ENCODE data around the gene NPAS2. TPM values are rescaled to one million over a fixed set of nuclear protein-coding genes. Genes with fewer than 3 reads are reported as not detected.

Gene NPAS2
- total RNA-seq, 1 experiment from 2014 or later, result 20.4 TPM

- no peak for ATAC-seq
- Histone ChIP-seq H3K4me3 (replicated peaks in 1 of 2; ENCODE audit: low read depth in 1 of 2, low read length in 2 of 2) (no peak overlapping the region), H3K9me2 (ENCODE audit: insufficient read depth) (no peaks in the 10 kb centered on the region), H3K4me2 (ENCODE audit: low read length) (peak overlapping the region; percentile 96; the same call in 1 of the 2 replicates), H3K27me3 (ENCODE audit: insufficient read depth, low read length) (no peaks in the 10 kb centered on the region), H2AFZ (ENCODE audit: low read depth, low read length, poor library complexity, severe bottlenecking) (no peak overlapping the region), H3K4me1 (ENCODE audit: control insufficient read depth in 1 of 2, insufficient read depth in 2 of 2, low read length in 2 of 2) (peaks cover 3 to 42% of the 10 kb centered on the region in 2 experiments; a peak in 3 of 4 replicates), H3K79me2 (ENCODE audit: insufficient read depth, low read length) (peaks cover 6% of the 10 kb centered on the region; the same call in 1 of the 2 replicates), H3K9me3 (ENCODE audit: control insufficient read depth in 1 of 2, insufficient read depth in 1 of 2, low read depth in 1 of 2, low read length in 2 of 2) (no peaks in the 10 kb centered on the region), H3K27ac (ENCODE audit: low read depth, low read length) (no peak overlapping the region), H3K9ac (ENCODE audit: low read length) (no peak overlapping the region), H4K20me1 (ENCODE audit: insufficient read depth) (no peaks in the 10 kb centered on the region), H3K36me3 (ENCODE audit: control insufficient read depth in 1 of 2, insufficient read depth in 2 of 2, low read length in 2 of 2) (no peaks in the 10 kb centered on the region)
- DNase-seq (ENCODE audit: low read depth, low spot score), result no peak
- TF ChIP-seq CTCF (IDR thresholded peaks at IDR 0.05 in 2 of 3, conservative IDR thresholded peaks at IDR 0.05 in 1 of 3; ENCODE audit: borderline replicate concordance in 1 of 3, insufficient read depth in 1 of 3, low read depth in 2 of 3, low read length in 2 of 3) (no peak), EZH2 (IDR thresholded peaks at IDR 0.05) (no peak), FOSL1 (IDR thresholded peaks at IDR 0.05; ENCODE audit: low read depth) (no peak), POLR2AphosphoS5 (IDR thresholded peaks at IDR 0.05; ENCODE audit: low read depth, low read length) (no peak), CEBPB (IDR thresholded peaks at IDR 0.05; ENCODE audit: low read depth) (no peak), ELF1 (IDR thresholded peaks at IDR 0.05; ENCODE audit: borderline replicate concordance, low read depth) (no peak), REST (IDR thresholded peaks at IDR 0.05; ENCODE audit: low read depth) (no peak), POLR2A (IDR thresholded peaks at IDR 0.05; ENCODE audit: borderline replicate concordance, extremely low read depth, insufficient read depth, insufficient read length) (no peak), SIN3A (IDR thresholded peaks at IDR 0.05; ENCODE audit: low read depth) (no peak), ZFX (IDR thresholded peaks at IDR 0.05) (no peak)
- intact Hi-C loops (cut with micrococcal nuclease), result loop anchor here (5.0 kb wide), 2 partner anchors 85 kb away; no protein-coding TSS in a partner anchor
- CTCF ChIA-PET, result no interaction called here
- POLR2A ChIA-PET, result interaction anchor here (0.9 kb wide), 1 partner anchor 17 kb away, joined by 3 read pairs; no protein-coding TSS in a partner anchor
- RAD21 ChIA-PET (ENCODE audit: low non-redundant PET in 1 of 2, low total read pairs in 2 of 2, uncharacterized antibody in 2 of 2, unreplicated experiment in 2 of 2), result no interaction called here
- BruUV-seq (replicated peaks), result TSS peak; percentile 36
Measured at GRCh38 chr2:100817388-100817985, 2.5 kb upstream of the NPAS2 start.

Data from HCT116 (cell line).